ENCODE data around the gene PNMA6A. TPM values are rescaled to one million over a fixed set of nuclear protein-coding genes. Genes with fewer than 3 reads are reported as not detected.

Gene PNMA6A
- total RNA-seq: 0.38 and 2.8 TPM in 2 replicates

DNA sequence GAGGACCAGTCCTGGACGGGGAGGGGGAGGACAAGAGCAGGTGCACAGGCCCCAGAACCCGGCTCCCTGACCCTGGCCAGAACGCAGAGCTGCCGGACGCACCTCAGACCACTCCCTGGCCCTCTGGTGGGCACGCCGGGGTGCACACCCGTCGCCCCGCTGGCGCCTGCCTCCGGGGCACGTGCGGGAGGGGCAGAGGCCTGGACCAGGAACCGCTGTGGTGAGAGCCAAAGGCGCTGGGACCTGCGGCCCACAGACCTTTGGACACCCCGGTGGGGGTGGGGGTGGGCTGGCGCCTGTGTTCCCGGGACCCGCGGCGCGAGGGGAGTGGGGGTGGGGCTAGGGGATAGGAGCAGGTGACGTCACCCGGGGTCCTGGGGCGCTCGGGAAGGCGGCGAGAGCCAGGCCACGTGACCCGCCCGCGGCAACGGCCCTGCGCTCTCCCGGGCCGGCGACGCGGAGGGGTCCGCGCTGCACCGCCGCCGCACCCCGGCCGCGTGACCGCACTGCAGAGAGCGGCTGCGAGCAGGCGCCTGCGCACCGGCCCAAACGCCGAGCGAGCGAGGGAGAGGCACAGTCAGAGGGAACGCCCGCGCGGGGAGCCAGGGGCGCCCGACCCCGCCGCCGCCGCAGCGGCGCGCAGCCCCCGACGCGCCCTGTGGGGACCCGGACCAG is at the start of gene PNMA6A:
PNMA6A (plus strand) TSS at position 546 of the 675 bp plus-strand sequence. CDS start 609 bp downstream, outside the sequence.

DNA sequence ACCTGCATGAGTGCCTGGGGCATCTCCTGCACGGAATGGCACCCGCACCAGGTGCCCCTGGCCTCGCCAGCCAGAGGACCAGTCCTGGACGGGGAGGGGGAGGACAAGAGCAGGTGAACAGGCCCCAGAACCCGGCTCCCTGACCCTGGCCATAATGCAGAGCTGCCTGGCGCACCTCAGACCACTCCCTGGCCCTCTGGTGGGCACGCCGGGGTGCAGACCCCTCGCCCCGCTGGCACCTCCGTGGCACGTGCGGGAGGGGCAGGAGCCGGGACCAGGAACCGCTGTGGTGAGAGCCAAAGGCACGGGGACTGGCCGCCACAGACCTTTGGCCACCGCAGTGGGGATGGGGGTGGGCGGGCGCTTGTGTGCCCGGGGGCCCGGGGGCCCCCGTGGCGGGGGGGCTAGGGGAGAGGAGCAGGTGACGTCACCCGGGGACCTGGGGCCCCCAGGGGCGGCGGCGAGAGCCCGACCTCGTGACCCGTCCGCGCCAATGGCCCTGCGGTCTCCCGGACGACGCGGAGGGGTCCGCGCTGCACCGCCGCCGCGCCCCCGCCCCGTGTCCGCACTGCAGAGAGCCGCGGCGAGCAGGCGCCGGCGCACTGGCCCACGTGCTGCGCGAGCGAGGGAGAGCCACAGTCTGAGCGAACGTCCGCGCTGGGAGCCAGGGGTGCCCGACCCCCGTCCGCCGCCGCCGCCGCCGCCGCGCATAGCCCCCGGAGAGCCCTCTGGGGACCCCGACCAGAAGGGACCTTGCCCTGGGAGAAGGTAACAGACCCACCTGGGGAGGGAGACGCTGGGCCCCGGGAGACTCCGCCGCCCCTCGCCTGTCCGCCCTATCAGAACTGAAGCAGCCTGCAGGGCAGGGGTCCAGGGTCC is 16.1 kb upstream of the PNMA6A start, which contains the start of gene PNMA3:
PNMA3 (plus strand) TSS at position 600 of the 879 bp plus-strand sequence. CDS start 586 bp downstream, outside the sequence.

Other genes starting within 250 kb of the PNMA6A start
- gene CETN2, start 241.7 kb upstream of the PNMA6A start, total RNA-seq: 35.3 and 51.6 TPM in 2 replicates
- 11.6 and 24.2 TPM in 2 replicates for gene NSDHL, start 241.4 kb upstream of the PNMA6A start, total RNA-seq
- 4.2 and 29.5 TPM in 2 replicates for gene ZNF185, start 174.4 kb upstream of the PNMA6A start, total RNA-seq
- not detected in 2 replicates for gene PNMA5, start 78.3 kb upstream of the PNMA6A start, total RNA-seq
- gene PNMA3, start 16.0 kb upstream of the PNMA6A start, total RNA-seq: under 0.01 and 0.28 TPM in 2 replicates
- gene MAGEA1, start 106.8 kb downstream of the PNMA6A start, total RNA-seq: not detected in 2 replicates
- gene PNMA6F, start 249.3 kb downstream of the PNMA6A start, total RNA-seq: not detected in 2 replicates

All from regular cardiac myocyte (primary cell).